ENCODE measurements around the gene ATP1B1.

DNA sequence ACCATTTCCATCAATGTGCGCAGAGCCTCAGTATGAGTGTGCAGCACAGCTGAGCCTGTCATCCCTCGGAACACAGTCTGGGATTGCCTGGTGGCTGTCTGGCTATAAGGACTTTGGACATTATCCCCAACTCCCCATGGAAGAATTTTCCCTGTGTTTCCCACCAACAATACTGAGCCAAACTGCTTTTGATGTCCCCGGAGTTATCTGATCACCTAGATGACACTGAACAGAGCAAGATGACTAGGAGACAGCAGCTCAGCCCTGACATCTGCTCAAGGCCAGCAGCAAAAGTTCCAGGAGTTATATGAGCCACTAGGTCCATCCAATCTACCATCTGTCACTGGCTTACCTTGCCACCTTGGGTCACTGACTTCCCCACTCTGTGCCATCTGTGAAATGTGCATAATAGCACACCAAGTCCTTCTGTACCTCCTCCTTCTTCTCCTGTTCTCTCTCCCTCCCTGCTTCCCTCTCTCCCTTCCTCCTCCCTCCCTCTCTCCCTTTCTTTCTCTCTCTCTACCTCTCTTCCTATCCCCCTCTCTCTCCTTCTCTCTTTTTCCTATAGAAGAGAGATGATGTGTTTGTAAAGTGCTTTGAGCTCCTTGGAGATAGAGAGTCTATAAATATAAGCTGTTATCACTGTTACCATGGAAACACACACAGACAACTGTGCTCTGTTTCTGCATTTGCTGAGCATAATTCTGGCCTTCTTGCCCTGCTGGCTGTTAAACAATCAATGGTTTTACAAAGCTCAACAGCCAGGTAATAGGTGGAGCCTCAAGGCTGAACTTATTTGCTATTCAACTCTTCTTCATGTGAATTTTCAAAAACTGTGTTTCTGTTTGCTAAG, 19.7 kb upstream of the ATP1B1 start:
- TF ChIP-seq EZH2phosphoT487 (IDR thresholded peaks at IDR 0.05; ENCODE audit: insufficient read depth, low read depth) (no peak), EZH2 (IDR thresholded peaks at IDR 0.05; ENCODE audit: insufficient read depth, poor library complexity, severe bottlenecking) (no peak)

All from GM23248 (cell line).